Uterus (tissue), 2 donors: ENCODE results near the gene SOHLH2.

ENCODE experiments used
- POLR2A ChIP-seq, 2 donors: fragments of 450-650 bp; IDR thresholded peaks; one replicate each; pipeline ENCODE4 v1.6.1; 2016; ENCODE audit warnings: antibody characterized with exemption in 2 of 2, mild to moderate bottlenecking in 1 of 2, moderate library complexity in 1 of 2
- TF ChIP-seq, protein P1 (sequence below), 4 experiments: fragments of 200-600 bp in 2 of 4; fragments of 450-650 bp in 2 of 4; sonication (generic) in 2 of 4; IDR thresholded peaks; one replicate each; pipeline ENCODE4 v1.5.1; 2016 to 2019; ENCODE audit warnings: antibody characterized with exemption in 4 of 4, mild to moderate bottlenecking in 2 of 4, moderate library complexity in 1 of 4

DNA sequence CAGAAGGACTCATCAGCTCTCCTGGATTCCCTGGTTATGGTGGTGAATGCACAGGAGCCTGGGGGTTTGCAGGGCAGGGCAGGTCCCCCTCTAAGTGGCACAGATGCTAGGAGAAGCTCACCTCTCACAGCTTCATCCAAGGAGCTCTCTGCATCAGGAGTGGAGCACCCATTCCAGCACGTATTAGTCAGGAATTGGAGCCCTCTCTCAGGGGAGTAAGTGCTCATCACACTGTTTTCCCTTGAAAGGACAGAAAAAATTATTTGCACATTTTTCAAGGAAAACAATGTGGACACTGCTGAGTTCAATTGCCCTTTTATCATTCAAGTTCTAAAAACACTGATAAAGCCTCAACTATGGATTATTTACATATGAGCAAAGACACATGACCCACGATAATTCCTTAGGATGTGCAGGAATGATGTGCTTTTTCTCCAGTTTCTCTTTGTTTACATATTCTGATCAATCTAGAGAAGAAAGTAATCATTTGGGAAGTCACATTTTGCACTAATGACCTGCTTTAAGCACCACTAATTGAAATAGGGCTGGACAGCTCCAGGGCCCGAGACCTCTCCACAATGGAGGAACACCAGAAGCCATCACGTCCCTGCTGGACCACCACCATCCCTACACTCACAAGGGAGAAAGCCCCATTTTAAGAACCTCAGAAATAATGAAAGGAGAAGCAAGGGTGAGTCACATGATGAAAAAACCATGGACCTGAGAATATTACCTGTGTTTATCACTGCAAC lies 40.6 kb downstream of the SOHLH2 start:
- TF ChIP-seq POLR2A (IDR thresholded peaks at IDR 0.05) = no peak
- TF ChIP-seq, protein P1, sequence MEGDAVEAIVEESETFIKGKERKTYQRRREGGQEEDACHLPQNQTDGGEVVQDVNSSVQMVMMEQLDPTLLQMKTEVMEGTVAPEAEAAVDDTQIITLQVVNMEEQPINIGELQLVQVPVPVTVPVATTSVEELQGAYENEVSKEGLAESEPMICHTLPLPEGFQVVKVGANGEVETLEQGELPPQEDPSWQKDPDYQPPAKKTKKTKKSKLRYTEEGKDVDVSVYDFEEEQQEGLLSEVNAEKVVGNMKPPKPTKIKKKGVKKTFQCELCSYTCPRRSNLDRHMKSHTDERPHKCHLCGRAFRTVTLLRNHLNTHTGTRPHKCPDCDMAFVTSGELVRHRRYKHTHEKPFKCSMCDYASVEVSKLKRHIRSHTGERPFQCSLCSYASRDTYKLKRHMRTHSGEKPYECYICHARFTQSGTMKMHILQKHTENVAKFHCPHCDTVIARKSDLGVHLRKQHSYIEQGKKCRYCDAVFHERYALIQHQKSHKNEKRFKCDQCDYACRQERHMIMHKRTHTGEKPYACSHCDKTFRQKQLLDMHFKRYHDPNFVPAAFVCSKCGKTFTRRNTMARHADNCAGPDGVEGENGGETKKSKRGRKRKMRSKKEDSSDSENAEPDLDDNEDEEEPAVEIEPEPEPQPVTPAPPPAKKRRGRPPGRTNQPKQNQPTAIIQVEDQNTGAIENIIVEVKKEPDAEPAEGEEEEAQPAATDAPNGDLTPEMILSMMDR (IDR thresholded peaks at IDR 0.05) = no peak
